Stomach (tissue), 9 donors: ENCODE data around the gene EVA1C. TPM values are rescaled to one million over a fixed set of nuclear protein-coding genes. Genes with fewer than 3 reads are reported as not detected.
A peak's percentile ranks its signal among the peaks of the same experiment; 100 is the strongest.

Experiments used
- DNase-seq, 2 donors: peaks; one replicate each; pipeline versions ENCODE4 v3.0.0 to v3.0.0-alpha.2; 2013 to 2019
- H3K27ac ChIP-seq, 5 donors: fragments of 200-600 bp in 4 of 5; sonication (generic) in 4 of 5; one replicate each; pipeline ENCODE4 v1.5.1; 2013 to 2019; ENCODE audit warnings: mild to moderate bottlenecking in 1 of 5, moderate library complexity in 1 of 5
- H3K27me3 ChIP-seq, 3 donors: fragments of 200-600 bp; sonication (generic); one replicate each; pipeline ENCODE4 v1.5.1; 2017 to 2019; ENCODE audit warnings: mixed run types in 1 of 3
- H3K36me3 ChIP-seq, 4 donors: fragments of 200-600 bp; sonication (generic); 1 replicate in 3 of 4; 2 replicates in 1 of 4; pipeline ENCODE4 v1.5.1; 2016 to 2019
- H3K4me1 ChIP-seq, 4 donors: fragments of 200-600 bp; sonication (generic); one replicate each; pipeline ENCODE4 v1.5.1; 2016 to 2019
- H3K4me3 ChIP-seq, 4 donors: fragments of 200-600 bp; sonication (generic) in 3 of 4; one replicate each; pipeline ENCODE4 v1.5.1; 2016 to 2019; ENCODE audit warnings: mild to moderate bottlenecking in 1 of 4
- H3K9me3 ChIP-seq, 4 donors: fragments of 200-600 bp; sonication (generic); one replicate each; pipeline ENCODE4 v1.5.1; 2016 to 2019
- CTCF ChIP-seq, 7 experiments: fragments of 450-650 bp in 4 of 7; fragments of 200-600 bp in 3 of 7; sonication (generic) in 3 of 7; IDR thresholded peaks; one replicate each; pipeline ENCODE4 v1.5.1; 2016 to 2019; ENCODE audit warnings: antibody characterized with exemption in 7 of 7, control low read depth in 2 of 7, mild to moderate bottlenecking in 1 of 7
- EP300 ChIP-seq: sonication (generic); formaldehyde crosslinking; IDR thresholded peaks from one replicate; pipeline ENCODE4 v1.6.1; 2017; ENCODE audit warnings: antibody characterized with exemption
- POLR2A ChIP-seq, 4 donors: fragments of 450-650 bp; IDR thresholded peaks; one replicate each; pipeline ENCODE4 v1.6.1; 2016; ENCODE audit warnings: antibody characterized with exemption in 4 of 4, control low read depth in 2 of 4, mild to moderate bottlenecking in 1 of 4, moderate library complexity in 1 of 4
- POLR2AphosphoS5 ChIP-seq, 3 donors: sonication (generic); formaldehyde crosslinking; IDR thresholded peaks; one replicate each; pipeline ENCODE4 v1.6.1; 2016; ENCODE audit warnings: antibody characterized with exemption in 3 of 3
- WGBS, 5 donors: extraction: QIAGEN DNeasy Blood & Tissue Kit in 3 of 5; methylation state at CpG; one replicate each; pipeline versions ENCODE4 v1.1.5 to v1.1.7; 2013 to 2018; 5-methylcytosine and 5-hydroxymethylcytosine counted together
- intact Hi-C: fragments of 100-400 bp; cut with DNase I; formaldehyde crosslinking; loops from one replicate; pipeline ENCODE4 v1.15.1; 2023; ENCODE audit warnings: low total_unique reads
- polyA plus RNA-seq, 3 donors: library from polyadenylated mRNA; stranded (reverse); fragments of 200-250 nt; gene quantifications; one replicate each; pipeline ENCODE4 v1.2.3, GENCODE V29; 2013
- total RNA-seq, 5 donors: library from RNA; depleted of rRNA; stranded (reverse); fragments of >200 nt; gene quantifications; one replicate each; pipeline versions ENCODE4 v1.1.0 to v1.2.3, GENCODE V29; 2014 to 2016
- donor health status: healthy with polysubstance abuse.
- donor health status: Bipolar disorder and iron deficiency.
- donor health status: healthy.

Gene EVA1C
- total and polyA plus RNA-seq, 8 donors: 10.6 to 142 (median 42.9) TPM

GRCh38 chr21:32372755-32373154 is 39.8 kb upstream of the EVA1C start:
- Histone ChIP-seq H3K27me3 (no peaks in the 10 kb centered on the region), H3K4me1 (peaks cover 0 to 19% (median 9%) of the 10 kb centered on the region in 4 donors), H3K4me3 (no peak overlapping the region), H3K36me3 (peaks cover 11 to 93% (median 75%) of the 10 kb centered on the region in 4 donors), H3K27ac (peak overlapping the region in 4 of 5 donors; percentile 38 to 70 (median 68)), H3K9me3 (no peaks in the 10 kb centered on the region)
- DNase-seq: no peak
- TF ChIP-seq POLR2AphosphoS5 (IDR thresholded peaks at IDR 0.05) (peak in 1 of 3 donors; percentile 3), CTCF (IDR thresholded peaks at IDR 0.05) (no peak)
- intact Hi-C loops: no loop called here
- WGBS, 5 donors: 57 to 66% (median 64%) methylated on average over 3 of the region's 3 CpGs

- TF ChIP-seq CTCF (IDR thresholded peaks at IDR 0.05) (no peak), POLR2AphosphoS5 (IDR thresholded peaks at IDR 0.05) (no peak), POLR2A (IDR thresholded peaks at IDR 0.05) (no peak), EP300 (no peak)
- no peak for DNase-seq
- no peaks in the 10 kb centered on the region for H3K27me3 ChIP-seq
- WGBS, 5 donors: 88 to 98% (median 95%) methylated on average over 8 of the region's 8 CpGs
- H3K27ac ChIP-seq: no peak overlapping the region
- H3K36me3 ChIP-seq: peaks cover 5 to 92% (median 76%) of the 10 kb centered on the region in 4 donors
- H3K9me3 ChIP-seq: no peaks in the 10 kb centered on the region
- intact Hi-C loops: no loop called here
- H3K4me3 ChIP-seq: no peak overlapping the region
- H3K4me1 ChIP-seq: peaks cover 0 to 6% (median under 1%) of the 10 kb centered on the region in 4 donors
Observed at GRCh38 chr21:32377506-32377905, 35.0 kb upstream of the EVA1C start.

- H3K27ac ChIP-seq: no peak overlapping the region
Observed at GRCh38 chr21:32377991-32378390, 34.5 kb upstream of the EVA1C start.

GRCh38 chr21:32378956-32379355 is 33.5 kb upstream of the EVA1C start:
- peaks cover 0 to 13% (median 0%) of the 10 kb centered on the region in 4 donors for H3K4me1 ChIP-seq
- no peak for DNase-seq
- H3K36me3 ChIP-seq: peaks cover 19 to 92% (median 85%) of the 10 kb centered on the region in 4 donors
- intact Hi-C loops: no loop called here
- WGBS, 5 donors: 80 to 92% (median 85%) methylated on average over 5 of the region's 5 CpGs
- no peaks in the 10 kb centered on the region for H3K27me3 ChIP-seq
- no peaks in the 10 kb centered on the region for H3K9me3 ChIP-seq
- H3K4me3 ChIP-seq: no peak overlapping the region
- TF ChIP-seq EP300 (no peak), POLR2A (IDR thresholded peaks at IDR 0.05) (no peak), CTCF (IDR thresholded peaks at IDR 0.05) (no peak), POLR2AphosphoS5 (IDR thresholded peaks at IDR 0.05) (no peak)
- H3K27ac ChIP-seq: no peak overlapping the region

More at GRCh38 chr21:32377991-32378390, 34.5 kb upstream of the EVA1C start:
- no peak for TF ChIP-seq POLR2AphosphoS5 (IDR thresholded peaks at IDR 0.05)
- no peak for TF ChIP-seq EP300
- no peak for TF ChIP-seq CTCF (IDR thresholded peaks at IDR 0.05)
- TF ChIP-seq POLR2A (IDR thresholded peaks at IDR 0.05): no peak
- no peak for DNase-seq
- Histone ChIP-seq H3K27me3 (no peaks in the 10 kb centered on the region), H3K4me3 (no peak overlapping the region), H3K36me3 (peaks cover 10 to 92% (median 80%) of the 10 kb centered on the region in 4 donors), H3K4me1 (peaks cover 0 to 11% (median 0%) of the 10 kb centered on the region in 4 donors), H3K9me3 (no peaks in the 10 kb centered on the region)
- WGBS, 5 donors: 72 to 93% (median 77%) methylated on average over 7 of the region's 7 CpGs
- intact Hi-C loops: no loop called here
